ENCODE data around the gene CD36.

- TF ChIP-seq JUND (IDR thresholded peaks at IDR 0.05; ENCODE audit: low read length) (no peak), CTCF (IDR thresholded peaks at IDR 0.05; ENCODE audit: control extremely low read depth in 1 of 3, insufficient read depth in 1 of 3, low read depth in 1 of 3, low read length in 3 of 3) (no peak), SIX5 (IDR thresholded peaks at IDR 0.05; ENCODE audit: low read depth, low read length) (no peak), SP1 (IDR thresholded peaks at IDR 0.05; ENCODE audit: low read depth, low read length) (no peak), MAFK (IDR thresholded peaks at IDR 0.05; ENCODE audit: low read depth, low read length) (no peak), RAD21 (IDR thresholded peaks at IDR 0.05 in 1 of 2, conservative IDR thresholded peaks at IDR 0.05 in 1 of 2; ENCODE audit: low read depth in 2 of 2, low read length in 2 of 2) (no peak), TAF1 (IDR thresholded peaks at IDR 0.05; ENCODE audit: low read depth, low read length) (no peak), POLR2A (IDR thresholded peaks at IDR 0.05; ENCODE audit: control extremely low read depth in 1 of 2, low read depth in 2 of 2, low read length in 2 of 2) (no peak), USF2 (IDR thresholded peaks at IDR 0.05; ENCODE audit: low read length) (no peak), POLR2AphosphoS5 (IDR thresholded peaks at IDR 0.05; ENCODE audit: low read depth, low read length) (no peak), SUZ12 (IDR thresholded peaks at IDR 0.05; ENCODE audit: low read length) (no peak), TCF12 (IDR thresholded peaks at IDR 0.05; ENCODE audit: low read depth, low read length) (no peak)
These were observed 86.8 kb downstream of the CD36 start for GRCh38 chr7:80725181-80725611.

Measured in H1 (cell line).